NCI-H2107 treated with DMSO at 0.1 percent for 48 hours (cell line): ENCODE results near the gene MRM2.

Experiments used
- DNase-seq: peaks from one replicate; lab custom pipeline; 2025; ENCODE audit not compliant: unreplicated experiment; lab: John Stamatoyannopoulos, UW

MRM2 gene

GRCh38 chr7:2241580-2242540 is at the start of gene MRM2, which contains the start of gene NUDT1:
TSS of gene MRM2 (minus strand) at chr7:2242205. CDS start at chr7:2242169, 36 bp downstream.
TSS of gene NUDT1 (plus strand) at chr7:2242226. CDS start at chr7:2244575, 2,349 bp downstream.
- peak; percentile 31 for DNase-seq

GRCh38 chr7:2290877-2291276 is 48.9 kb upstream of the MRM2 start:
- no peak for DNase-seq

GRCh38 chr7:2289621-2290020 is 47.6 kb upstream of the MRM2 start:
- no peak for DNase-seq

- no peak for DNase-seq
Measured at GRCh38 chr7:2289111-2289586, 47.1 kb upstream of the MRM2 start.

- no peak for DNase-seq
Measured at GRCh38 chr7:2288503-2288902, 46.5 kb upstream of the MRM2 start.

GRCh38 chr7:2287745-2288144 is 45.7 kb upstream of the MRM2 start:
- no peak for DNase-seq

- no peak for DNase-seq
Measured at GRCh38 chr7:2283074-2283473, 41.1 kb upstream of the MRM2 start.

GRCh38 chr7:2282185-2282751 is 40.3 kb upstream of the MRM2 start:
- no peak for DNase-seq

GRCh38 chr7:2281541-2281940 is 39.5 kb upstream of the MRM2 start:
- no peak for DNase-seq

GRCh38 chr7:2280424-2280823 is 38.4 kb upstream of the MRM2 start:
- no peak for DNase-seq

- DNase-seq: no peak
Measured at GRCh38 chr7:2279896-2280295, 37.9 kb upstream of the MRM2 start.

- DNase-seq: no peak
Measured at GRCh38 chr7:2278026-2278425, 36.0 kb upstream of the MRM2 start.

GRCh38 chr7:2276107-2276506 is 34.1 kb upstream of the MRM2 start:
- no peak for DNase-seq

GRCh38 chr7:2275101-2275500 is 33.1 kb upstream of the MRM2 start:
- DNase-seq: no peak

GRCh38 chr7:2274666-2275065 is 32.7 kb upstream of the MRM2 start:
- no peak for DNase-seq

GRCh38 chr7:2273866-2274265 is 31.9 kb upstream of the MRM2 start:
- DNase-seq: no peak

- no peak for DNase-seq
Measured at GRCh38 chr7:2272031-2272430, 30.0 kb upstream of the MRM2 start.

- no peak for DNase-seq
Measured at GRCh38 chr7:2271273-2272026, 29.4 kb upstream of the MRM2 start.

GRCh38 chr7:2270495-2270894 is 28.5 kb upstream of the MRM2 start:
- no peak for DNase-seq

- DNase-seq: no peak
Measured at GRCh38 chr7:2269991-2270460, 28.0 kb upstream of the MRM2 start.
